Heart left ventricle (tissue), 13 donors: Measurements from ENCODE around the gene CCNJL.

ENCODE experiments used
- POLR2A ChIP-seq, 2 donors: fragments of 450-650 bp; IDR thresholded peaks; one replicate each; pipeline ENCODE4 v1.6.1; 2017; ENCODE audit warnings: antibody characterized with exemption in 2 of 2, mild to moderate bottlenecking in 2 of 2, moderate library complexity in 2 of 2
- TF ChIP-seq, protein P1 (sequence below), 12 donors: fragments of 200-600 bp; sonication (generic) in 4 of 12; IDR thresholded peaks; one replicate each; pipeline versions ENCODE4 v1.5.0 to v1.8.0; 2018 to 2022; ENCODE audit warnings: antibody characterized with exemption in 12 of 12, mild to moderate bottlenecking in 5 of 12
- donor health status: ischemic (EF 13 %, LVEDD 7.1; RV severe dilation, severe dysfunction).
- donor health status: DM: no; HTN: yes; CAD: no.
- donor health status: DM: no; HTN: no; CAD: no.
- donor health status: ischemic (EF 25% LVEDD 6.9; RV normal size, moderate dysfunction).
- donor health status: ischemic (EF 25% LVEDD 5.7; RV mildly dilated, moderate dysfunction).
- donor health status: ischemic (EF 35%, LVEDD 5.7; RV mildly dilated, moderate dysfunction).
- donor health status: nonischemic (EF 11% LVEDD 7.7; RV severe dilation, severe dysfunction).
- donor health status: DM: yes; HTN: yes; CAD: no.
- donor health status: PGD.
- donor health status: ischemic (EF 29% LVEDD 5.4; RV normal size, mild dysfunction).
- donor health status: nonischemic (EF 23%, LVEDD 6.1; RV moderate dilation, normal function).

DNA sequence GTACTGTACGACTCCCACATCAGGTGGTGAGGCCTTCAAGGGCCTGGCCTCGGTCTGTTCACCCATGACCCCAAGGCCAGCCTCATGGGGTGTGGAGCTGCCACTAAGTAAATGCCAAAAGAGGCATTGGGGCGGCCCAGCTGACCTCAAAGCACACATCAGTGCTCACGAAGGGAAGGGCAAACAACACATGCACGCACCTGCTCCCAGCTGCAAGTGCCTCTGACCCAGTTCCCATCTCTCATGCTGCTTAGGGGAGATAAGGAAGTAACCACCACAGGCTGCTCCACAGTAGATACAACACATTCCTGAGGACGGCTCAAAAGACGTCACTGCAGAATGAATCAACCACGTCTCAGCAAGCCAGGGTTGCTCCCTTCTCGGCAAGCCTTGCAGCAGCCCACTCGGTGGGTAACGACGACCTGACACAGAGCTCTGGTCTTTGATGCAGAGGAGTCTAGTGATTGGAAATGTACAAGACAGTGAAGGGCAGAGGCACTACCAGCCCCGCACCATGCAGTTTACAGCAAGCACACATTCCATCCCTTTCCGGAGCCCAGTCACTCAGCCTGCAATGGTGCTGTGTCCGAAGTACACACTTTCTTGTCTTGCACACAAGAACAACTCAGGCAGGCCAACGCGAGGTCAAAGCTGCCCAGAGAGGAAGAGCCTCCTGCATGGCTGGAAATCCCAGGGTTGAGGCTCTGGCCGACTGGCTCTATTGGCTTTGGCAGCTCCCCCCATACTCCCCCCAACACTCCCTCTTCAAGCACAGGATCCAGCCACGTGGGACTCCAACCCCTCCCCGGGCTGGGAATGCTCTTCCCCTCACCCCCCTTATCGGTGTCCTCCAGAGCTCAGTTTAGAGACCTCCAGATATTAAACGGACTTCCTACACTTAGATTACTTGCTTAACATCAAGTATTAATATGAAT lies 51.2 kb downstream of the CCNJL start:
- TF ChIP-seq, protein P1, sequence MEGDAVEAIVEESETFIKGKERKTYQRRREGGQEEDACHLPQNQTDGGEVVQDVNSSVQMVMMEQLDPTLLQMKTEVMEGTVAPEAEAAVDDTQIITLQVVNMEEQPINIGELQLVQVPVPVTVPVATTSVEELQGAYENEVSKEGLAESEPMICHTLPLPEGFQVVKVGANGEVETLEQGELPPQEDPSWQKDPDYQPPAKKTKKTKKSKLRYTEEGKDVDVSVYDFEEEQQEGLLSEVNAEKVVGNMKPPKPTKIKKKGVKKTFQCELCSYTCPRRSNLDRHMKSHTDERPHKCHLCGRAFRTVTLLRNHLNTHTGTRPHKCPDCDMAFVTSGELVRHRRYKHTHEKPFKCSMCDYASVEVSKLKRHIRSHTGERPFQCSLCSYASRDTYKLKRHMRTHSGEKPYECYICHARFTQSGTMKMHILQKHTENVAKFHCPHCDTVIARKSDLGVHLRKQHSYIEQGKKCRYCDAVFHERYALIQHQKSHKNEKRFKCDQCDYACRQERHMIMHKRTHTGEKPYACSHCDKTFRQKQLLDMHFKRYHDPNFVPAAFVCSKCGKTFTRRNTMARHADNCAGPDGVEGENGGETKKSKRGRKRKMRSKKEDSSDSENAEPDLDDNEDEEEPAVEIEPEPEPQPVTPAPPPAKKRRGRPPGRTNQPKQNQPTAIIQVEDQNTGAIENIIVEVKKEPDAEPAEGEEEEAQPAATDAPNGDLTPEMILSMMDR (IDR thresholded peaks at IDR 0.05): no peak
- no peak for TF ChIP-seq POLR2A (IDR thresholded peaks at IDR 0.05)
